GM12878 (cell line): ENCODE data around the gene C17orf58. TPM values are rescaled to one million over a fixed set of nuclear protein-coding genes. Genes with fewer than 3 reads are reported as not detected.

Experiments
- ATAC-seq: fragments of 200-7000 bp; cut with Tn5 transposase; 3 replicates; pipeline ENCODE4 v1.9.1; 2020; ENCODE audit warnings: mild to moderate bottlenecking, moderate library complexity
- BruUV-seq: library from RNA; stranded (reverse); fragments of 400-500 nt; replicated peaks from 2 replicates; lab custom pipeline; 2021; lab: Mats Ljungman, UMichigan
- CTCF ChIA-PET: fragments of 300-600 bp; sonication (Branson Sonifier 250); formaldehyde crosslinking; extraction: SDS; loops from one replicate; lab custom pipeline; 2021; ENCODE audit warnings: inconsistent platforms; lab: Yijun Ruan, JAX
- POLR2A ChIA-PET: fragments of 350-600 bp; formaldehyde crosslinking; extraction: SDS; loops from one replicate; lab custom pipeline; 2021; ENCODE audit warnings: inconsistent platforms; lab: Charles Lee
- RAD21 ChIA-PET: fragments of 300-600 bp; sonication (Branson Sonifier 250); formaldehyde crosslinking; loops from one replicate; lab custom pipeline; 2023; ENCODE audit warnings: antibody characterized with exemption; ENCODE audit not compliant: unreplicated experiment; lab: Charles Lee
- SMC1A ChIA-PET: fragments of 300-600 bp; sonication (Branson Sonifier 250); formaldehyde crosslinking; loops from one replicate; lab custom pipeline; 2023; ENCODE audit not compliant: unreplicated experiment, uncharacterized antibody; lab: Charles Lee
- DNase-seq: peaks from one replicate; pipeline ENCODE4 v3.0.0-alpha.2; 2011; ENCODE audit warnings: low read depth, low spot score
- FAIRE-seq: peaks from 3 replicates; lab custom pipeline; 2011; peaks lifted over from hg19 to GRCh38; lab: Jason Lieb, UNC
- H2AFZ ChIP-seq: 2 replicates; pipeline ENCODE4 v1.6.0; 2011; ENCODE audit warnings: low read depth, low read length, control low read depth; ENCODE audit not compliant: control insufficient read depth
- H3K27ac ChIP-seq: 2 replicates; pipeline ENCODE4 v1.5.1; 2011; ENCODE audit warnings: control low read depth; ENCODE audit not compliant: control insufficient read depth, insufficient read depth
- H3K27me3 ChIP-seq, 2 experiments: replicated peaks in 1 of 2; 2 replicates each; pipeline versions ENCODE4 v1.6.0 to v1.6.1; 2011; ENCODE audit warnings: low read length in 1 of 2; ENCODE audit not compliant: control insufficient read depth in 2 of 2, insufficient read depth in 2 of 2
- H3K36me3 ChIP-seq, 2 experiments: 2 replicates each; pipeline ENCODE4 v1.5.1; 2011; ENCODE audit warnings: low read length in 1 of 2; ENCODE audit not compliant: control insufficient read depth in 2 of 2, insufficient read depth in 2 of 2
- H3K4me1 ChIP-seq: 2 replicates; pipeline ENCODE4 v1.6.1; 2011; ENCODE audit warnings: mild to moderate bottlenecking, low read length, moderate library complexity, mixed read lengths; ENCODE audit not compliant: control insufficient read depth, insufficient read depth
- H3K4me2 ChIP-seq: 2 replicates; pipeline ENCODE4 v1.6.0; 2011; ENCODE audit warnings: control low read depth; ENCODE audit not compliant: control insufficient read depth, insufficient read depth
- H3K4me3 ChIP-seq: fragments of 200-600 bp; sonication (generic); 2 replicates; pipeline ENCODE4 v1.5.1; 2016
- H3K79me2 ChIP-seq: 2 replicates; pipeline ENCODE4 v1.6.0; 2011; ENCODE audit warnings: low read length; ENCODE audit not compliant: control insufficient read depth, insufficient read depth
- H3K9ac ChIP-seq: 2 replicates; pipeline ENCODE4 v1.8.0; 2011; ENCODE audit warnings: low read length, control low read depth, mixed read lengths; ENCODE audit not compliant: control insufficient read depth, insufficient read depth
- H3K9me3 ChIP-seq: replicated peaks from 3 replicates; pipeline ENCODE4 v1.5.1; 2011; ENCODE audit warnings: mild to moderate bottlenecking, low read length; ENCODE audit not compliant: control insufficient read depth, insufficient read depth
- H4K20me1 ChIP-seq: 2 replicates; pipeline ENCODE4 v1.6.0; 2011; ENCODE audit not compliant: control insufficient read depth, insufficient read depth
- EGR1 ChIP-seq, 2 experiments: IDR thresholded peaks; 1 replicate in 1 of 2; 2 replicates in 1 of 2; pipeline ENCODE4 v1.6.1; 2011 to 2012; ENCODE audit warnings: low read depth in 2 of 2, low read length in 2 of 2, borderline replicate concordance in 1 of 2, mild to moderate bottlenecking in 1 of 2, moderate library complexity in 1 of 2
- HCFC1 ChIP-seq: fragments of 150-350 bp; IDR thresholded peaks from 2 replicates; pipeline ENCODE4 v1.6.1; 2014; ENCODE audit warnings: low read length
- SRF ChIP-seq, 2 experiments: IDR thresholded peaks; 2 replicates each; pipeline ENCODE4 v1.6.1; 2011; ENCODE audit warnings: low read depth in 2 of 2, low read length in 2 of 2, mild to moderate bottlenecking in 1 of 2, moderate library complexity in 1 of 2
- WGBS: methylation state at CpG from one replicate; pipeline ENCODE4 v1.1.6; 2016; ENCODE audit warnings: low lambda C conversion rate; ENCODE audit not compliant: insufficient replicate concordance, insufficient coverage; ENCODE audit errors: missing lambda C conversion rate; 5-methylcytosine and 5-hydroxymethylcytosine counted together
- in situ Hi-C: fragments of 300-500 bp; cut with MboI; formaldehyde crosslinking; loops from 9 replicates; pipeline ENCODE4 v1.14.3; 2018; ENCODE audit warnings: mixed read lengths
- intact Hi-C: fragments of 100-400 bp; cut with micrococcal nuclease; formaldehyde crosslinking; loops from one replicate; pipeline ENCODE4 v1.14.2; 2022; ENCODE audit not compliant: unreplicated experiment
- polyA plus RNA-seq, 11 experiments: library from polyadenylated mRNA; depleted of rRNA in 4 of 11; unstranded in 6 of 11; stranded (reverse) in 5 of 11; fragments of >200 nt; fragmentation: Nextera tagmentation in 4 of 11; fragmentation: Illumina TruSeq in 1 of 11; extraction: Ambion mirVana in 4 of 11; extraction: Trizol in 1 of 11; gene quantifications; 1 replicate in 1 of 11; 2 replicates in 10 of 11; pipeline versions ENCODE4 v1.2.1 to v1.2.3, GENCODE V29; 2011 to 2016; ENCODE audit warnings: inconsistent platforms in 2 of 11, missing spikeins in 2 of 11, low read depth in 1 of 11
- total RNA-seq, 4 experiments: library from RNA; depleted of rRNA in 3 of 4; stranded (reverse); fragments of >200 nt in 3 of 4; fragmentation: Illumina TruSeq in 1 of 4; extraction: Trizol in 1 of 4; gene quantifications; 2 replicates each; pipeline versions ENCODE4 v1.2.1 to v1.2.3, GENCODE V29; 2013 to 2021
- TF ChIP-seq, protein P1 (sequence below): fragments of 150-350 bp; IDR thresholded peaks from 2 replicates; pipeline ENCODE4 v1.6.1; 2016; ENCODE audit warnings: low read depth, low read length

C17orf58 gene
- total and polyA plus RNA-seq, 10 of the 15 experiments (the other 5 are each of a cell fraction or from before 2014, with no cell fraction given) = 3.3 to 12.3 (median 6.2) TPM

DNA sequence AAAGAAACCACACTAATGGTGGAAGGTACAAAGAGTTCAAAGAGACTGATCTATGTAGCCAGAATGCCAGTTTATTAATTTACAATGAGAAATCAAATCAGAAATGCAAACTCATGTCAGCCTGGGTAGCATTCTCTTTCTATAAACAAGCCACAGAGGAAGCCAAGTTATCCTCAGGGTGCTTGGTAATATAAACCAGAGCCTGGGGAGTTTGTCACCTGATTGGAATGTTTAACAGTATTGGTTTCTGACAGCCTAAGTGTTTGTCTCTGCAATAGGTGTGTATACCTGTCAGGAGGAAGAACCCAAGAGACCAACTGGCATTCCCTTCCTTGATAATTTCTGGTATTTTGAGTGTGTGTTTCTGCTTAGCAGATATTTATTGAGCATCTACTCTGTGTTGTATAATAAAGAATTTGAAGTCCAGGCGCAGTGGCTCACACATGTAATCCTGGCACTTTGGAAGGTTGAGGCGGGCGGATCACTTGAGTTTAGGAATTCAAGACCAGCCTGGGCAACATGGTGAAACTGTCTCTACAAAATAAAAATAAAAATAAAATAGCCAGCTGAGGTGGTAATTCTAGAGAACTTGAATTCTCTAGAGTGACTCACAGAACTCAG, 3.1 kb upstream of the C17orf58 start:
- POLR2A ChIA-PET = no interaction called here
- no peak for FAIRE-seq
- Histone ChIP-seq H3K4me2 (no peak overlapping the region), H2AFZ (no peak overlapping the region), H3K79me2 (no peaks in the 10 kb centered on the region), H3K27me3 (peaks cover 0 to 3% of the 10 kb centered on the region in 2 experiments; a peak in 2 of 4 replicates)
- TF ChIP-seq EGR1 (IDR thresholded peaks at IDR 0.05; ENCODE audit: borderline replicate concordance in 1 of 2, low read depth in 2 of 2, low read length in 2 of 2) (no peak), SRF (IDR thresholded peaks at IDR 0.05; ENCODE audit: low read depth in 2 of 2, low read length in 2 of 2) (no peak), HCFC1 (no peak)
- TF ChIP-seq, protein P1, sequence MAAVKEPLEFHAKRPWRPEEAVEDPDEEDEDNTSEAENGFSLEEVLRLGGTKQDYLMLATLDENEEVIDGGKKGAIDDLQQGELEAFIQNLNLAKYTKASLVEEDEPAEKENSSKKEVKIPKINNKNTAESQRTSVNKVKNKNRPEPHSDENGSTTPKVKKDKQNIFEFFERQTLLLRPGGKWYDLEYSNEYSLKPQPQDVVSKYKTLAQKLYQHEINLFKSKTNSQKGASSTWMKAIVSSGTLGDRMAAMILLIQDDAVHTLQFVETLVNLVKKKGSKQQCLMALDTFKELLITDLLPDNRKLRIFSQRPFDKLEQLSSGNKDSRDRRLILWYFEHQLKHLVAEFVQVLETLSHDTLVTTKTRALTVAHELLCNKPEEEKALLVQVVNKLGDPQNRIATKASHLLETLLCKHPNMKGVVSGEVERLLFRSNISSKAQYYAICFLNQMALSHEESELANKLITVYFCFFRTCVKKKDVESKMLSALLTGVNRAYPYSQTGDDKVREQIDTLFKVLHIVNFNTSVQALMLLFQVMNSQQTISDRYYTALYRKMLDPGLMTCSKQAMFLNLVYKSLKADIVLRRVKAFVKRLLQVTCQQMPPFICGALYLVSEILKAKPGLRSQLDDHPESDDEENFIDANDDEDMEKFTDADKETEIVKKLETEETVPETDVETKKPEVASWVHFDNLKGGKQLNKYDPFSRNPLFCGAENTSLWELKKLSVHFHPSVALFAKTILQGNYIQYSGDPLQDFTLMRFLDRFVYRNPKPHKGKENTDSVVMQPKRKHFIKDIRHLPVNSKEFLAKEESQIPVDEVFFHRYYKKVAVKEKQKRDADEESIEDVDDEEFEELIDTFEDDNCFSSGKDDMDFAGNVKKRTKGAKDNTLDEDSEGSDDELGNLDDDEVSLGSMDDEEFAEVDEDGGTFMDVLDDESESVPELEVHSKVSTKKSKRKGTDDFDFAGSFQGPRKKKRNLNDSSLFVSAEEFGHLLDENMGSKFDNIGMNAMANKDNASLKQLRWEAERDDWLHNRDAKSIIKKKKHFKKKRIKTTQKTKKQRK = no peak
- TF ChIP-seq, all 136 proteins: peak for 0
- 86% methylated on average over 3 of the region's 3 CpGs for WGBS
- Histone ChIP-seq H3K9ac (no peak overlapping the region), H3K4me1 (peaks cover 7% of the 10 kb centered on the region), H4K20me1 (no peaks in the 10 kb centered on the region), H3K9me3 (no peaks in the 10 kb centered on the region), H3K27ac (no peak overlapping the region), H3K36me3 (no peaks in the 10 kb centered on the region), H3K4me3 (no peak overlapping the region)
- no peak for ATAC-seq
- SMC1A ChIA-PET = no interaction called here
- CTCF ChIA-PET = interaction anchor here (1.1 kb wide), 1 partner anchor 9 kb away, joined by 3 read pairs; no protein-coding TSS in a partner anchor
- intact Hi-C loops (no loop called here), in situ Hi-C loops (no loop called here)
- DNase-seq = no peak
- RAD21 ChIA-PET = no interaction called here
- no TSS peak for BruUV-seq
